NCI-H446 (cell line): ENCODE data around the gene DLGAP5.

Experiments used
- DNase-seq, 2 experiments: peaks; one replicate each; lab custom pipeline; 2025; lab: John Stamatoyannopoulos, UW

The DLGAP5 gene

GRCh38 chr14:55111122-55111708 lies 80.2 kb downstream of the DLGAP5 start:
- DNase-seq: peak in 1 of 2 experiments; percentile 26

- no peak for DNase-seq
These were observed 81.5 kb downstream of the DLGAP5 start for GRCh38 chr14:55109836-55110235.

- DNase-seq: peak in 1 of 2 experiments; percentile 23
These were observed 83.4 kb downstream of the DLGAP5 start for GRCh38 chr14:55107766-55108554.

- DNase-seq: no peak
These were observed 85.4 kb downstream of the DLGAP5 start for GRCh38 chr14:55105991-55106390.

GRCh38 chr14:55103971-55104954 lies 87.1 kb downstream of the DLGAP5 start:
- no peak for DNase-seq

GRCh38 chr14:55103005-55103640 lies 88.3 kb downstream of the DLGAP5 start:
- DNase-seq: no peak

GRCh38 chr14:55102141-55102621 lies 89.2 kb downstream of the DLGAP5 start:
- peak; percentile 56 to 93 for DNase-seq

GRCh38 chr14:55101698-55102097 lies 89.7 kb downstream of the DLGAP5 start:
- no peak for DNase-seq

- DNase-seq: no peak
These were observed 91.6 kb downstream of the DLGAP5 start for GRCh38 chr14:55099756-55100155.

GRCh38 chr14:55098561-55098898 lies 92.9 kb downstream of the DLGAP5 start:
- DNase-seq: no peak
